Measurements from ENCODE around the gene PPIE. TPM values are rescaled to one million over a fixed set of nuclear protein-coding genes. Genes with fewer than 3 reads are reported as not detected.

PPIE gene
- total RNA-seq, 1 experiment from 2014 or later = 73.8 TPM

GRCh38 chr1:39700348-39700747, 38.3 kb upstream of the PPIE start:
- POLR2A ChIA-PET = no interaction called here
- H3K4me3 ChIP-seq (replicated peaks in 1 of 2; ENCODE audit: low read depth in 1 of 2, low read length in 2 of 2) = no peak overlapping the region
- ATAC-seq (no peak), DNase-seq (ENCODE audit: low read depth, low spot score) (no peak)
- CTCF ChIA-PET = no interaction called here
- H3K9ac ChIP-seq (ENCODE audit: low read length) = no peak overlapping the region
- intact Hi-C loops (cut with micrococcal nuclease) = loop anchor here (5.0 kb wide), 1 partner anchor 272 kb away; no protein-coding TSS in a partner anchor
- H3K27ac ChIP-seq (ENCODE audit: low read depth, low read length) = no peak overlapping the region
- no peaks in the 10 kb centered on the region for H3K36me3 ChIP-seq (ENCODE audit: control insufficient read depth in 1 of 2, insufficient read depth in 2 of 2, low read length in 2 of 2)
- H3K4me1 ChIP-seq (ENCODE audit: control insufficient read depth in 1 of 2, insufficient read depth in 2 of 2, low read length in 2 of 2) = peaks cover 0 to 9% of the 10 kb centered on the region in 2 experiments; a peak in 2 of 4 replicates
- no TSS peak for BruUV-seq (replicated peaks)
- H3K4me2 ChIP-seq (ENCODE audit: low read length) = no peak overlapping the region
- TF ChIP-seq, protein P1, sequence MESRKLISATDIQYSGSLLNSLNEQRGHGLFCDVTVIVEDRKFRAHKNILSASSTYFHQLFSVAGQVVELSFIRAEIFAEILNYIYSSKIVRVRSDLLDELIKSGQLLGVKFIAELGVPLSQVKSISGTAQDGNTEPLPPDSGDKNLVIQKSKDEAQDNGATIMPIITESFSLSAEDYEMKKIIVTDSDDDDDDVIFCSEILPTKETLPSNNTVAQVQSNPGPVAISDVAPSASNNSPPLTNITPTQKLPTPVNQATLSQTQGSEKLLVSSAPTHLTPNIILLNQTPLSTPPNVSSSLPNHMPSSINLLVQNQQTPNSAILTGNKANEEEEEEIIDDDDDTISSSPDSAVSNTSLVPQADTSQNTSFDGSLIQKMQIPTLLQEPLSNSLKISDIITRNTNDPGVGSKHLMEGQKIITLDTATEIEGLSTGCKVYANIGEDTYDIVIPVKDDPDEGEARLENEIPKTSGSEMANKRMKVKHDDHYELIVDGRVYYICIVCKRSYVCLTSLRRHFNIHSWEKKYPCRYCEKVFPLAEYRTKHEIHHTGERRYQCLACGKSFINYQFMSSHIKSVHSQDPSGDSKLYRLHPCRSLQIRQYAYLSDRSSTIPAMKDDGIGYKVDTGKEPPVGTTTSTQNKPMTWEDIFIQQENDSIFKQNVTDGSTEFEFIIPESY (IDR thresholded peaks at IDR 0.05; ENCODE audit: extremely low read depth, insufficient replicate concordance, low read length) = no peak
- TF ChIP-seq FOSL1 (IDR thresholded peaks at IDR 0.05; ENCODE audit: low read depth) = no peak
- no peak for TF ChIP-seq ELF1 (IDR thresholded peaks at IDR 0.05; ENCODE audit: borderline replicate concordance, low read depth)
- no peak for TF ChIP-seq POLR2A (IDR thresholded peaks at IDR 0.05; ENCODE audit: borderline replicate concordance, extremely low read depth, insufficient read depth, insufficient read length)
- no peak for TF ChIP-seq EGR1 (IDR thresholded peaks at IDR 0.05; ENCODE audit: low read depth)
- no peak for TF ChIP-seq JUND (IDR thresholded peaks at IDR 0.05)
- no peak for TF ChIP-seq RAD21 (IDR thresholded peaks at IDR 0.05; ENCODE audit: low read depth)
- no peak for TF ChIP-seq ZNF274 (IDR thresholded peaks at IDR 0.05; ENCODE audit: low read depth, low read length)
- no peak for TF ChIP-seq YY1 (IDR thresholded peaks at IDR 0.05; ENCODE audit: extremely low read depth, insufficient replicate concordance, low read depth, low read length)
- TF ChIP-seq EZH2 (IDR thresholded peaks at IDR 0.05) = no peak
- TF ChIP-seq, protein P2, sequence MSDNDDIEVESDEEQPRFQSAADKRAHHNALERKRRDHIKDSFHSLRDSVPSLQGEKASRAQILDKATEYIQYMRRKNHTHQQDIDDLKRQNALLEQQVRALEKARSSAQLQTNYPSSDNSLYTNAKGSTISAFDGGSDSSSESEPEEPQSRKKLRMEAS (IDR thresholded peaks at IDR 0.05) = no peak
- TF ChIP-seq SP1 (IDR thresholded peaks at IDR 0.05; ENCODE audit: low read depth) = no peak
- no peaks in the 10 kb centered on the region for H3K79me2 ChIP-seq (ENCODE audit: insufficient read depth, low read length)
- H3K27me3 ChIP-seq (ENCODE audit: insufficient read depth, low read length) = peaks cover 12% of the 10 kb centered on the region; the same call in 1 of the 2 replicates
- RAD21 ChIA-PET (ENCODE audit: low non-redundant PET in 1 of 2, low total read pairs in 2 of 2, uncharacterized antibody in 2 of 2, unreplicated experiment in 2 of 2) = no interaction called here
- no peaks in the 10 kb centered on the region for H3K9me3 ChIP-seq (ENCODE audit: control insufficient read depth in 1 of 2, insufficient read depth in 1 of 2, low read depth in 1 of 2, low read length in 2 of 2)
- no peaks in the 10 kb centered on the region for H3K9me2 ChIP-seq (ENCODE audit: insufficient read depth)
- H2AFZ ChIP-seq (ENCODE audit: low read depth, low read length, poor library complexity, severe bottlenecking) = no peak overlapping the region
- H4K20me1 ChIP-seq (ENCODE audit: insufficient read depth) = no peaks in the 10 kb centered on the region

Data from HCT116 (cell line).